Osteoblast (primary cell): Measurements from ENCODE around the gene PICK1. TPM values are rescaled to one million over a fixed set of nuclear protein-coding genes. Genes with fewer than 3 reads are reported as not detected.

Experiments used
- DNase-seq: peaks from one replicate; pipeline ENCODE4 v3.0.0; 2011; ENCODE audit warnings: low spot score, mixed read lengths; ENCODE audit not compliant: insufficient read length; ENCODE audit errors: missing footprints
- H2AFZ ChIP-seq: 2 replicates; pipeline ENCODE4 v1.6.0; 2011; ENCODE audit warnings: mild to moderate bottlenecking, low read length
- H3K27ac ChIP-seq: 2 replicates; pipeline ENCODE4 v1.5.1; 2011; ENCODE audit warnings: mild to moderate bottlenecking, low read depth, low read length, moderate library complexity
- H3K27me3 ChIP-seq: 2 replicates; pipeline ENCODE4 v1.6.0; 2012; ENCODE audit warnings: mild to moderate bottlenecking, control low read depth, inconsistent platforms, low read length, moderate library complexity; ENCODE audit not compliant: insufficient read depth
- H3K36me3 ChIP-seq: 2 replicates; pipeline ENCODE4 v1.5.1; 2011; ENCODE audit warnings: mild to moderate bottlenecking, low read length, control low read depth, moderate library complexity; ENCODE audit not compliant: insufficient read depth
- H3K4me1 ChIP-seq: 2 replicates; pipeline ENCODE4 v1.5.1; 2011; ENCODE audit warnings: mild to moderate bottlenecking, low read length, control low read depth, moderate library complexity; ENCODE audit not compliant: insufficient read depth
- H3K4me2 ChIP-seq: 2 replicates; pipeline ENCODE4 v1.6.0; 2011; ENCODE audit warnings: mild to moderate bottlenecking, low read length; ENCODE audit not compliant: insufficient read depth
- H3K4me3 ChIP-seq: fragments of 200-600 bp; sonication (generic); 3 replicates; pipeline ENCODE4 v1.5.1; 2012; ENCODE audit warnings: mild to moderate bottlenecking, low read length, inconsistent platforms; ENCODE audit not compliant: insufficient read depth
- H3K79me2 ChIP-seq: 2 replicates; pipeline ENCODE4 v1.6.0; 2012; ENCODE audit warnings: mild to moderate bottlenecking, low read length, control low read depth, inconsistent platforms; ENCODE audit not compliant: insufficient read depth
- H3K9me3 ChIP-seq: 2 replicates; pipeline ENCODE4 v1.5.1; 2011; ENCODE audit warnings: low read depth, low read length, control low read depth
- H4K20me1 ChIP-seq: 2 replicates; pipeline ENCODE4 v1.6.0; 2012; ENCODE audit warnings: mild to moderate bottlenecking, low read length, control low read depth; ENCODE audit not compliant: insufficient read depth
- CTCF ChIP-seq: IDR thresholded peaks from 2 replicates; pipeline ENCODE4 v1.5.1; 2011; ENCODE audit warnings: mild to moderate bottlenecking, low read depth, low read length, moderate library complexity; ENCODE audit errors: extremely low read depth
- total RNA-seq: library from RNA; depleted of rRNA; stranded (reverse); fragments of >200 nt; gene quantifications from 2 replicates; pipeline ENCODE4 v1.2.3, GENCODE V29; 2012

PICK1 gene
- total RNA-seq, 1 donor = 15.6 TPM

- Histone ChIP-seq H3K4me3 (no peak overlapping the region), H3K27me3 (no peaks in the 10 kb centered on the region), H2AFZ (no peak overlapping the region), H3K4me2 (no peak overlapping the region), H4K20me1 (no peaks in the 10 kb centered on the region), H3K36me3 (peaks cover 20% of the 10 kb centered on the region), H3K79me2 (no peaks in the 10 kb centered on the region), H3K9me3 (no peaks in the 10 kb centered on the region), H3K27ac (no peak overlapping the region), H3K4me1 (no peaks in the 10 kb centered on the region)
- DNase-seq = peak; percentile 90
- TF ChIP-seq CTCF = no peak
Measured at GRCh38 chr22:38072322-38073149, 15.3 kb downstream of the PICK1 start.

- Histone ChIP-seq H3K4me2 (no peak overlapping the region), H3K27ac (no peak overlapping the region), H3K4me1 (no peaks in the 10 kb centered on the region), H4K20me1 (no peaks in the 10 kb centered on the region), H3K27me3 (no peaks in the 10 kb centered on the region), H3K4me3 (no peak overlapping the region), H3K36me3 (peaks cover 20% of the 10 kb centered on the region), H2AFZ (no peak overlapping the region), H3K79me2 (no peaks in the 10 kb centered on the region), H3K9me3 (no peaks in the 10 kb centered on the region)
- TF ChIP-seq CTCF = no peak
- DNase-seq = peak; percentile 81
Measured at GRCh38 chr22:38073150-38074130, 16.2 kb downstream of the PICK1 start.

GRCh38 chr22:38074181-38075104 is 17.2 kb downstream of the PICK1 start:
- Histone ChIP-seq H3K27ac (no peak overlapping the region), H3K27me3 (no peaks in the 10 kb centered on the region), H3K36me3 (peaks cover 20% of the 10 kb centered on the region), H3K4me3 (no peak overlapping the region), H3K79me2 (no peaks in the 10 kb centered on the region), H3K9me3 (no peaks in the 10 kb centered on the region), H4K20me1 (no peaks in the 10 kb centered on the region), H3K4me1 (no peaks in the 10 kb centered on the region), H2AFZ (no peak overlapping the region), H3K4me2 (no peak overlapping the region)
- DNase-seq = peak; percentile 86
- no peak for TF ChIP-seq CTCF
